Caco-2 (cell line): ENCODE data around the gene RIOX2. TPM values are rescaled to one million over a fixed set of nuclear protein-coding genes. Genes with fewer than 3 reads are reported as not detected.
"Not testable (repeated sequence)": the region's sequence is repeated elsewhere in the genome, so short reads cannot be mapped to it uniquely, and the experiment has no call there.

Experiments used
- BruUV-seq: library from RNA; stranded (reverse); fragments of 400-500 nt; replicated peaks from 2 replicates; lab custom pipeline; 2021; lab: Mats Ljungman, UMichigan
- CTCF ChIA-PET: fragments of 300-600 bp; sonication (Branson Sonifier 250); formaldehyde crosslinking; loops from one replicate; lab custom pipeline; 2022; ENCODE audit warnings: antibody characterized with exemption; lab: Charles Lee
- POLR2A ChIA-PET: fragments of 300-600 bp; sonication (Branson Sonifier 250); formaldehyde crosslinking; loops from one replicate; lab custom pipeline; 2022; ENCODE audit warnings: antibody characterized with exemption; lab: Charles Lee
- DNase-seq, 2 experiments: peaks; one replicate each; pipeline versions ENCODE4 v3.0.0 to v3.0.0-alpha.2; 2020 to 2022
- H3K27me3 ChIP-seq: replicated peaks from 2 replicates; pipeline ENCODE4 v1.6.0; 2011; ENCODE audit warnings: low read length; ENCODE audit not compliant: control insufficient read depth, insufficient read depth
- H3K36me3 ChIP-seq: 2 replicates; pipeline ENCODE4 v1.5.1; 2011; ENCODE audit warnings: low read length; ENCODE audit not compliant: control insufficient read depth, insufficient read depth
- H3K4me1 ChIP-seq: fragments of 250-450 bp; sonication (Bioruptor Pico); 2 replicates; pipeline ENCODE4 v1.5.1; 2020; ENCODE audit warnings: mild to moderate bottlenecking
- H3K4me3 ChIP-seq: 2 replicates; pipeline ENCODE4 v1.5.1; 2011; ENCODE audit warnings: low read depth, mild to moderate bottlenecking, control low read depth, low read length
- H3K9me3 ChIP-seq: fragments of 250-450 bp; sonication (Bioruptor Pico); 2 replicates; pipeline ENCODE4 v1.5.1; 2020; ENCODE audit warnings: mild to moderate bottlenecking, moderate library complexity
- H3K27ac Mint-ChIP-seq: one replicate; pipeline ENCODE4 v1.8.0; 2022; ENCODE audit warnings: mixed read lengths; ENCODE audit not compliant: unreplicated experiment
- H3K27me3 Mint-ChIP-seq: one replicate; pipeline ENCODE4 v1.8.0; 2022; ENCODE audit warnings: mixed read lengths; ENCODE audit not compliant: insufficient read depth, unreplicated experiment
- H3K36me3 Mint-ChIP-seq: one replicate; pipeline ENCODE4 v1.8.0; 2022; ENCODE audit warnings: mild to moderate bottlenecking, mixed read lengths; ENCODE audit not compliant: insufficient read depth, unreplicated experiment
- H3K4me1 Mint-ChIP-seq: one replicate; pipeline ENCODE4 v1.8.0; 2022; ENCODE audit warnings: low read depth, mixed read lengths; ENCODE audit not compliant: unreplicated experiment
- H3K4me3 Mint-ChIP-seq: one replicate; pipeline ENCODE4 v1.8.0; 2022; ENCODE audit warnings: mild to moderate bottlenecking, moderate library complexity, mixed read lengths; ENCODE audit not compliant: unreplicated experiment
- H3K9me3 Mint-ChIP-seq: one replicate; pipeline ENCODE4 v1.8.0; 2022; ENCODE audit warnings: mixed read lengths; ENCODE audit not compliant: unreplicated experiment
- intact Hi-C: fragments of 100-400 bp; cut with micrococcal nuclease; formaldehyde crosslinking; loops from one replicate; pipeline ENCODE4 v1.10.0; 2022; ENCODE audit not compliant: unreplicated experiment
- total RNA-seq: library from RNA; stranded (reverse); gene quantifications from 2 replicates; pipeline ENCODE4 v1.2.3, GENCODE V29; 2022
- TF ChIP-seq, protein P1 (sequence below), 2 experiments: fragments of 200-600 bp in 1 of 2; IDR thresholded peaks; 1 replicate in 1 of 2; 2 replicates in 1 of 2; pipeline versions ENCODE4 v1.5.1 to v1.8.0; 2011 to 2022; ENCODE audit warnings: antibody characterized with exemption in 1 of 2, control low read depth in 1 of 2, inconsistent platforms in 1 of 2, low read depth in 1 of 2, low read length in 1 of 2, mild to moderate bottlenecking in 1 of 2, moderate library complexity in 1 of 2; ENCODE audit not compliant: insufficient read depth in 1 of 2, severe bottlenecking in 1 of 2, unreplicated experiment in 1 of 2

RIOX2 gene
- total RNA-seq, 1 experiment from 2014 or later, result 25.0 TPM

DNA sequence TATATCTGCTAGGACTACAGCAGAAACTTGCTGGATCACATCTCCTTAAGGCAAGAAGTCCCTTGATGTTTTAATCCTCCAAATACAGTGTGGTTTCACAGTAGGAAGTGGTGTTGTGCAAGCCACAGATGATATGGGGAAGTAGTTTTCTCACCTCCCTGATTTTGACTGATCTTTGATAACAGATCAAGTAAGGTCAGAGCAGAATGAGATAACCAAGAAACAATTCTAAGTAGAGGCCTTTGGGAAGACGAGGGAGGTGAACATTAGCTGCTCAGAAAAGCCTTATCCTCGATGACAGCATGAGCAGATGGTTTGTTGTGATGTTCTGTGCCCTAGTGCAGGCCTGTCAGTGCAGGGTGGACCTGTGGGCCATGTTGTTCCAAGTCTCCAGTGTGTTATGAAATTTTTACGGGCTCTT is 61.3 kb downstream of the RIOX2 start:
- Histone ChIP-seq H3K36me3 (no peaks in the 10 kb centered on the region), H3K4me3 (no peak overlapping the region), H3K4me1 (peaks cover 10% of the 10 kb centered on the region), H3K27me3 (no peaks in the 10 kb centered on the region), H3K9me3 (no peaks in the 10 kb centered on the region)
- H3K36me3 Mint-ChIP-seq, result no peaks in the 10 kb centered on the region
- no peak for DNase-seq
- BruUV-seq, result no TSS peak
- no peaks in the 10 kb centered on the region for H3K4me1 Mint-ChIP-seq
- ChIA-PET CTCF (no interaction called here), POLR2A (no interaction called here)
- TF ChIP-seq, protein P1, sequence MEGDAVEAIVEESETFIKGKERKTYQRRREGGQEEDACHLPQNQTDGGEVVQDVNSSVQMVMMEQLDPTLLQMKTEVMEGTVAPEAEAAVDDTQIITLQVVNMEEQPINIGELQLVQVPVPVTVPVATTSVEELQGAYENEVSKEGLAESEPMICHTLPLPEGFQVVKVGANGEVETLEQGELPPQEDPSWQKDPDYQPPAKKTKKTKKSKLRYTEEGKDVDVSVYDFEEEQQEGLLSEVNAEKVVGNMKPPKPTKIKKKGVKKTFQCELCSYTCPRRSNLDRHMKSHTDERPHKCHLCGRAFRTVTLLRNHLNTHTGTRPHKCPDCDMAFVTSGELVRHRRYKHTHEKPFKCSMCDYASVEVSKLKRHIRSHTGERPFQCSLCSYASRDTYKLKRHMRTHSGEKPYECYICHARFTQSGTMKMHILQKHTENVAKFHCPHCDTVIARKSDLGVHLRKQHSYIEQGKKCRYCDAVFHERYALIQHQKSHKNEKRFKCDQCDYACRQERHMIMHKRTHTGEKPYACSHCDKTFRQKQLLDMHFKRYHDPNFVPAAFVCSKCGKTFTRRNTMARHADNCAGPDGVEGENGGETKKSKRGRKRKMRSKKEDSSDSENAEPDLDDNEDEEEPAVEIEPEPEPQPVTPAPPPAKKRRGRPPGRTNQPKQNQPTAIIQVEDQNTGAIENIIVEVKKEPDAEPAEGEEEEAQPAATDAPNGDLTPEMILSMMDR (IDR thresholded peaks at IDR 0.05; ENCODE audit: insufficient read depth in 1 of 2, low read depth in 1 of 2, low read length in 1 of 2, severe bottlenecking in 1 of 2, unreplicated experiment in 1 of 2), result no peak
- intact Hi-C loops, result no loop called here
- no peaks in the 10 kb centered on the region for H3K27me3 Mint-ChIP-seq
- H3K4me3 Mint-ChIP-seq, result peak overlapping the region; percentile 72
- H3K27ac Mint-ChIP-seq, result peak overlapping the region; percentile 67
- no peaks in the 10 kb centered on the region for H3K9me3 Mint-ChIP-seq

GRCh38 chr3:97910236-97910831 is 61.9 kb downstream of the RIOX2 start:
- CTCF ChIA-PET, H3K9me3 ChIP-seq, BruUV-seq, H3K4me1 Mint-ChIP-seq, H3K36me3 Mint-ChIP-seq, H3K27me3 Mint-ChIP-seq, DNase-seq, H3K9me3 Mint-ChIP-seq, POLR2A ChIA-PET, H3K36me3 ChIP-seq, intact Hi-C loops, H3K27me3 ChIP-seq: not testable (repeated sequence)
- H3K27ac Mint-ChIP-seq, result peak overlapping the region; percentile 67
- Histone ChIP-seq H3K4me1 (peaks cover 10% of the 10 kb centered on the region), H3K4me3 (peak overlapping the region; percentile 28)
- H3K4me3 Mint-ChIP-seq, result peak overlapping the region; percentile 72

GRCh38 chr3:97909830-97910229 is 62.4 kb downstream of the RIOX2 start:
- H3K4me1 ChIP-seq, result peaks cover 10% of the 10 kb centered on the region
- Mint-ChIP-seq H3K27ac (peak overlapping the region; percentile 67), H3K4me3 (peak overlapping the region; percentile 72)
- CTCF ChIA-PET, DNase-seq, intact Hi-C loops, H3K36me3 ChIP-seq, H3K9me3 Mint-ChIP-seq, H3K27me3 ChIP-seq, H3K9me3 ChIP-seq, H3K27me3 Mint-ChIP-seq, POLR2A ChIA-PET, H3K4me3 ChIP-seq, BruUV-seq, H3K4me1 Mint-ChIP-seq, H3K36me3 Mint-ChIP-seq: not testable (repeated sequence)

GRCh38 chr3:97901313-97902248 is 70.7 kb downstream of the RIOX2 start:
- ChIA-PET CTCF (no interaction called here), POLR2A (no interaction called here)
- H3K36me3 Mint-ChIP-seq, result no peaks in the 10 kb centered on the region
- H3K27ac Mint-ChIP-seq, result no peak overlapping the region
- Histone ChIP-seq H3K4me1 (no peaks in the 10 kb centered on the region), H3K36me3 (no peaks in the 10 kb centered on the region), H3K9me3 (no peaks in the 10 kb centered on the region), H3K27me3 (no peaks in the 10 kb centered on the region), H3K4me3 (no peak overlapping the region)
- BruUV-seq, result no TSS peak
- H3K27me3 Mint-ChIP-seq, result no peaks in the 10 kb centered on the region
- peaks cover 5% of the 10 kb centered on the region for H3K4me1 Mint-ChIP-seq
- no peak overlapping the region for H3K4me3 Mint-ChIP-seq
- TF ChIP-seq, protein P1 (IDR thresholded peaks at IDR 0.05; ENCODE audit: insufficient read depth in 1 of 2, low read depth in 1 of 2, low read length in 1 of 2, severe bottlenecking in 1 of 2, unreplicated experiment in 1 of 2), result no peak
- no peaks in the 10 kb centered on the region for H3K9me3 Mint-ChIP-seq
- no peak for DNase-seq
- intact Hi-C loops, result no loop called here
